H1 (cell line): ENCODE measurements around the gene KIF1C. TPM values are rescaled to one million over a fixed set of nuclear protein-coding genes. Genes with fewer than 3 reads are reported as not detected.

Experiments
- CTCF ChIA-PET: fragments of 300-600 bp; sonication (Branson Sonifier 250); formaldehyde crosslinking; loops from one replicate; lab custom pipeline; 2021; ENCODE audit not compliant: partially characterized antibody; lab: Charles Lee
- POLR2A ChIA-PET: fragments of 300-600 bp; sonication (Branson Sonifier 250); formaldehyde crosslinking; loops from one replicate; lab custom pipeline; 2021; ENCODE audit warnings: inconsistent platforms; ENCODE audit not compliant: partially characterized antibody; lab: Charles Lee
- DNase-seq, 2 experiments: peaks; one replicate each; pipeline versions ENCODE4 v3.0.0 to v3.0.0-alpha.2; 2010 to 2022; ENCODE audit warnings: low spot score in 2 of 2, low read depth in 1 of 2, mixed read lengths in 1 of 2
- FAIRE-seq: peaks from 2 replicates; lab custom pipeline; 2011; peaks lifted over from hg19 to GRCh38; lab: Jason Lieb, UNC
- H2AFZ ChIP-seq: 2 replicates; pipeline ENCODE4 v1.8.1; 2012; ENCODE audit warnings: low read length, inconsistent platforms
- H2AK5ac ChIP-seq: 2 replicates; pipeline ENCODE4 v1.6.1; 2013; ENCODE audit warnings: low read depth, low read length
- H2BK120ac ChIP-seq: replicated peaks from 2 replicates; pipeline ENCODE3; 2013; ENCODE audit warnings: low read depth, low read length, inconsistent platforms
- H2BK12ac ChIP-seq: 2 replicates; pipeline ENCODE4 v1.6.1; 2013; ENCODE audit warnings: low read depth, low read length
- H2BK15ac ChIP-seq: 2 replicates; pipeline ENCODE4 v1.6.1; 2013; ENCODE audit warnings: low read length
- H2BK20ac ChIP-seq: 2 replicates; pipeline ENCODE4 v1.6.1; 2013; ENCODE audit warnings: low read length
- H2BK5ac ChIP-seq: 2 replicates; pipeline ENCODE4 v1.6.1; 2013; ENCODE audit warnings: low read depth, low read length
- H3K14ac ChIP-seq: 2 replicates; pipeline ENCODE4 v1.6.1; 2013; ENCODE audit warnings: inconsistent platforms; ENCODE audit not compliant: insufficient read length
- H3K18ac ChIP-seq: 2 replicates; pipeline ENCODE4 v1.6.1; 2013; ENCODE audit warnings: low read length; ENCODE audit errors: extremely low read depth
- H3K23ac ChIP-seq: 2 replicates; pipeline ENCODE4 v1.6.1; 2013; ENCODE audit warnings: inconsistent platforms; ENCODE audit not compliant: insufficient read length
- H3K23me2 ChIP-seq: 2 replicates; pipeline ENCODE4 v1.6.1; 2013; ENCODE audit warnings: low read depth, low read length
- H3K27ac ChIP-seq: 2 replicates; pipeline ENCODE4 v1.6.1; 2011; ENCODE audit warnings: low read depth, low read length, inconsistent platforms
- H3K27me3 ChIP-seq, 4 experiments: replicated peaks in 1 of 4; 1 replicate in 1 of 4; 2 replicates in 3 of 4; pipeline versions ENCODE4 v1.6.1 to v1.8.1; 2011 to 2013; ENCODE audit warnings: low read length in 3 of 4, mild to moderate bottlenecking in 3 of 4, inconsistent platforms in 2 of 4, mixed read lengths in 2 of 4, moderate library complexity in 1 of 4; ENCODE audit not compliant: control insufficient read depth in 3 of 4, insufficient read depth in 3 of 4; ENCODE audit errors: extremely low read depth in 1 of 4
- H3K36me3 ChIP-seq, 4 experiments: 2 replicates each; pipeline versions ENCODE4 v1.6.1 to v1.8.1; 2011 to 2013; ENCODE audit warnings: mild to moderate bottlenecking in 4 of 4, low read length in 3 of 4, moderate library complexity in 2 of 4, control low read depth in 1 of 4, inconsistent platforms in 1 of 4; ENCODE audit not compliant: insufficient read depth in 4 of 4, control insufficient read depth in 2 of 4
- H3K4ac ChIP-seq: replicated peaks from 2 replicates; pipeline ENCODE3; 2013; ENCODE audit warnings: low read length, low read depth, mixed read lengths, inconsistent platforms; ENCODE audit not compliant: insufficient read length
- H3K4me1 ChIP-seq, 4 experiments: replicated peaks in 1 of 4; 1 replicate in 1 of 4; 2 replicates in 3 of 4; pipeline versions ENCODE4 v1.6.1 to v1.8.1; 2011 to 2013; ENCODE audit warnings: low read length in 3 of 4, inconsistent platforms in 2 of 4, mixed read lengths in 1 of 4; ENCODE audit not compliant: insufficient read depth in 4 of 4, control insufficient read depth in 3 of 4
- H3K4me2 ChIP-seq, 2 experiments: 2 replicates each; pipeline versions ENCODE4 v1.6.1 to v1.8.1; 2011 to 2013; ENCODE audit warnings: low read depth in 2 of 2, low read length in 2 of 2, control low read depth in 1 of 2, inconsistent platforms in 1 of 2, mild to moderate bottlenecking in 1 of 2; ENCODE audit not compliant: insufficient read depth in 1 of 2
- H3K4me3 ChIP-seq, 4 experiments: fragments of 200-600, 300-600 bp in 1 of 4; sonication (generic), shearing (Covaris generic), sonication (Bioruptor Twin) in 1 of 4; 2 replicates each; pipeline versions ENCODE4 v1.5.1 to v1.8.1; 2011 to 2016; ENCODE audit warnings: low read length in 4 of 4, low read depth in 3 of 4, control low read depth in 2 of 4, inconsistent platforms in 2 of 4, mild to moderate bottlenecking in 2 of 4, mixed read lengths in 1 of 4, moderate library complexity in 1 of 4; ENCODE audit not compliant: insufficient read depth in 2 of 4; ENCODE audit errors: extremely low read depth in 1 of 4
- H3K56ac ChIP-seq: replicated peaks from 2 replicates; pipeline ENCODE3; 2013; ENCODE audit warnings: low read depth, mild to moderate bottlenecking, mixed read lengths, low read length, inconsistent platforms; ENCODE audit not compliant: insufficient read length
- H3K79me1 ChIP-seq: 2 replicates; pipeline ENCODE4 v1.6.1; 2013; ENCODE audit warnings: low read depth, low read length, control low read depth
- H3K79me2 ChIP-seq, 2 experiments: 2 replicates each; pipeline versions ENCODE4 v1.6.1 to v1.8.1; 2012 to 2013; ENCODE audit warnings: low read length in 2 of 2, mild to moderate bottlenecking in 2 of 2, inconsistent platforms in 1 of 2; ENCODE audit not compliant: insufficient read depth in 2 of 2, control insufficient read depth in 1 of 2
- H3K9ac ChIP-seq, 4 experiments: replicated peaks in 1 of 4; 1 replicate in 1 of 4; 2 replicates in 3 of 4; pipeline versions ENCODE4 v1.6.1 to v1.8.1; 2011 to 2013; ENCODE audit warnings: low read depth in 3 of 4, low read length in 3 of 4, control low read depth in 2 of 4, mild to moderate bottlenecking in 2 of 4, moderate library complexity in 2 of 4, inconsistent platforms in 1 of 4; ENCODE audit errors: extremely low read depth in 1 of 4
- H3K9me3 ChIP-seq, 2 experiments: 2 replicates each; pipeline versions ENCODE4 v1.6.1 to v1.8.1; 2012 to 2013; ENCODE audit warnings: mild to moderate bottlenecking in 2 of 2, moderate library complexity in 2 of 2, control low read depth in 1 of 2, inconsistent platforms in 1 of 2, low read depth in 1 of 2, low read length in 1 of 2, mixed read lengths in 1 of 2; ENCODE audit not compliant: insufficient read depth in 2 of 2
- H4K20me1 ChIP-seq, 2 experiments: replicated peaks in 1 of 2; 2 replicates each; pipeline versions ENCODE3 to v1.8.1; 2011 to 2013; ENCODE audit warnings: inconsistent platforms in 2 of 2, low read length in 2 of 2, mild to moderate bottlenecking in 1 of 2; ENCODE audit not compliant: insufficient read depth in 2 of 2, control insufficient read depth in 1 of 2
- H4K5ac ChIP-seq: 2 replicates; pipeline ENCODE4 v1.6.1; 2013; ENCODE audit warnings: low read length, low read depth, mixed read lengths, inconsistent platforms; ENCODE audit not compliant: insufficient read length
- H4K8ac ChIP-seq: 2 replicates; pipeline ENCODE4 v1.8.0; 2013; ENCODE audit warnings: mild to moderate bottlenecking, moderate library complexity, low read length, inconsistent platforms; ENCODE audit not compliant: insufficient read depth; ENCODE audit errors: extremely low read depth
- H4K91ac ChIP-seq: replicated peaks from 2 replicates; pipeline ENCODE3; 2013; ENCODE audit warnings: low read length, mixed read lengths, inconsistent platforms; ENCODE audit not compliant: insufficient read length
- SP1 ChIP-seq: IDR thresholded peaks from 2 replicates; pipeline ENCODE4 v1.6.1; 2011; ENCODE audit warnings: low read depth, low read length
- TAF1 ChIP-seq: IDR thresholded peaks from 2 replicates; pipeline ENCODE4 v1.6.1; 2011; ENCODE audit warnings: mild to moderate bottlenecking, low read depth, low read length
- WGBS, 2 experiments: shearing (Covaris generic) in 1 of 2; methylation state at CpG; one replicate each; pipeline versions ENCODE4 v1.1.6 to v1.1.7; 2013 to 2015; ENCODE audit warnings: low lambda C conversion rate in 2 of 2, mixed read lengths in 2 of 2, inconsistent platforms in 1 of 2, low coverage in 1 of 2, missing lambda C conversion rate in 1 of 2; ENCODE audit not compliant: insufficient replicate concordance in 2 of 2, insufficient coverage in 1 of 2, insufficient read length in 1 of 2; ENCODE audit errors: extremely low coverage in 1 of 2, missing lambda C conversion rate in 1 of 2; 5-methylcytosine and 5-hydroxymethylcytosine counted together
- polyA plus RNA-seq, 7 experiments: library from polyadenylated mRNA; depleted of rRNA in 3 of 7; stranded (reverse) in 5 of 7; unstranded in 2 of 7; fragments of >200 nt in 5 of 7; fragments of 200-250 nt in 2 of 7; gene quantifications; 1 replicate in 5 of 7; 2 replicates in 1 of 7; 4 replicates in 1 of 7; pipeline versions ENCODE4 v1.2.1 to v1.2.3, GENCODE V29; 2011 to 2013; ENCODE audit warnings: missing spikeins in 2 of 7, mixed read lengths in 2 of 7
- total RNA-seq: library from RNA; stranded (reverse); fragmentation: NEBNext Ultra II Directional; extraction: Animal tissue kit (Norgen Biotek cat#: 25700); gene quantifications from 2 replicates; pipeline ENCODE4 v1.2.1, GENCODE V29; 2021

The KIF1C gene
- total and polyA plus RNA-seq, 2 of the 8 experiments (the other 6 are each of a cell fraction or from before 2014, with no cell fraction given): 14.3 to 114 TPM

DNA sequence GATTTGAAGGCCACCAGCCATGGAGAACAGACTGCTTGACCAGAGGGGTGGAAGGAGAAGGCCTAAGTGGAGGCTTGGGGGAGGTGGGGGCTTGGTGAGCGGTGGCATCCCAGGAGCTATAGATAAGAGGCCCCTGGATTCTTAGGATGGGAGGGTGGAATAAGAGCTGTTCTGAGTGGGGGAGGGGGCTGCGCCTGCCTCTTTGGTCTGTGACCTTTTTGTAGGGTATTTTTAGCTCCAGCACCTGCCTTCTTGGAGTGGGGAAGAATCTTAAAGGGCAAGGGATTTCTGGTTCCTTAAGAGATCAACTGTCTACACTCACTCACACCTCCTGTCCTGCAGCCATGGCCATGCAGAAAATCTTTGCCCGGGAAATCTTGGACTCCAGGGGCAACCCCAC lies 46.3 kb upstream of the KIF1C start:
- Histone ChIP-seq H3K4me3 (peak overlapping the region in 1 of 4 experiments; percentile 97; a peak in 3 of 8 replicates), H3K23me2 (peaks cover 14% of the 10 kb centered on the region), H2BK20ac (peak overlapping the region; percentile 75; the same call in 1 of the 2 replicates), H3K9ac (no peak overlapping the region), H3K14ac (no peak overlapping the region), H2BK12ac (no peak overlapping the region), H2BK5ac (peak overlapping the region; percentile 15; the same call in 1 of the 2 replicates), H3K4me2 (peak overlapping the region; percentile 95 to 97), H3K79me2 (peaks cover 5 to 17% of the 10 kb centered on the region in 2 experiments), H2BK15ac (no peak overlapping the region), H2BK120ac (no peak overlapping the region), H3K4me1 (peaks cover 3 to 13% (median 9%) of the 10 kb centered on the region in 4 experiments), H3K27ac (no peak overlapping the region), H2AFZ (no peak overlapping the region), H3K4ac (peak overlapping the region; percentile 25), H4K8ac (no peak overlapping the region; the same call in none of the 2 replicates), H4K20me1 (peaks cover 5 to 8% of the 10 kb centered on the region in 2 experiments), H3K9me3 (no peaks in the 10 kb centered on the region), H4K5ac (no peak overlapping the region), H4K91ac (peak overlapping the region; percentile 46), H3K56ac (no peak overlapping the region), H3K18ac (peak overlapping the region; percentile 81; the same call in 1 of the 2 replicates), H3K36me3 (peaks cover 0 to 6% (median 3%) of the 10 kb centered on the region in 4 experiments; a peak in 4 of 8 replicates), H3K27me3 (no peaks in the 10 kb centered on the region), H2AK5ac (peak overlapping the region; percentile 48; the same call in 1 of the 2 replicates), H3K79me1 (0 out of 2 replicates have a peak, but pooled peaks cover 2% of the 10 kb centered on the region), H3K23ac (no peak overlapping the region)
- WGBS, 2 experiments: 80% methylated on average over 3 of the region's 3 CpGs; no CpG with 5 or more reads in 1 of the 2 experiments
- ChIA-PET CTCF (interaction anchor here (0.8 to 1.9 kb wide), 11 partner anchors 10 to 110 kb away, joined by 3 to 5 read pairs (median 3); partner anchors contain the start of genes SLC52A1 and SPAG7), POLR2A (interaction anchor here (0.8 to 32.4 kb wide), 12 partner anchors 4 to 128 kb away, joined by 3 to 987 read pairs (median 4); partner anchors contain the start of genes ENO3, GP1BA, PFN1 and RNF167)
- no peak for FAIRE-seq
- no peak for TF ChIP-seq SP1
- TF ChIP-seq TAF1: no peak
- no peak for DNase-seq
